ENCODE data around the gene AGO4.
A peak's percentile ranks its signal among the peaks of the same experiment; 100 is the strongest.

AGO4 gene

DNA sequence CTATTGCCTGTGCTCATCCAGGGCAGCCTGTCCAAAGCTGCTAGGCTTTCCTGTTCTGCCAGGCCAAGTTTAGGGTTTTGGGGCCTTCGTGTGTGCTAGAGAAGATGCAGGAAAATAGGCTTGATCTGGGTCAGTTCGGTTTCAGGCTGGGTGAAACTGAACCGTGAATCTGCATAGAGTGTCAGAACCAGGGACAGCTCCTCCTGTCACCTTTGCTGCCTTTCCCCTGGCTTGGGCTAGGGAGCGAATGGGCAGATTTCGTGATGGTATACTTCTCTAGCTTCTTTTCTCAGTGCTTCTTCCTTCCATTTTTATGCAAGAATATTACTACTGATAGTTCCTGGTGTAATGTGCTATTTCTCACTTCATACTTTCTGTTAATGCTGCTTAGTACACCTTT is 69.2 kb downstream of the AGO4 start:
- POLR2A ChIA-PET = no interaction called here
- no peak for DNase-seq (ENCODE audit: extremely low spot score)
- no peak for TF ChIP-seq L3MBTL2 (conservative IDR thresholded peaks at IDR 0.05)
- no peak for TF ChIP-seq CTBP1 (IDR thresholded peaks at IDR 0.05; ENCODE audit: borderline replicate concordance)
- TF ChIP-seq ZNF384 (IDR thresholded peaks at IDR 0.05) = no peak
- CTCF ChIA-PET = no interaction called here

DNA sequence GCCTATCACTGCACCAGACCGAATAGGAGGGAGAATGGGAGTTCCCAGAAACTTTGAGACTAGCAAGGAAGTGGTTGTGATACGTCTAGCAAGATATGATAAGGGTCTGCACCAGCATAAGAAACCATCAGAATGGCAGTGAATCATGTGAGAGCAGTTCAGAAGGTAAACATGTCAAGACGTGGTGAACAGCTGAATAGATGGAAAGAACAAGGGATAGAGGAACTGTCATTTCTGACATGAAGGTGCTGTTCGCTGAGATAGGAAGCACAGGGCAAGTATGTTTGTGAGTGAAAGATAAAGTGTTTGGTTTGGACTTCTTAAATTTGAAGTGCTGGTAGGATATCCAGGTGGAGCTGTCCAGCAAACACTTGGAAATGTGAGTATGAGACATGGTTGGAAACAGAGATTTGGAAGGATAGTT is 74.0 kb downstream of the AGO4 start:
- no peak for DNase-seq (ENCODE audit: extremely low spot score)
- ChIA-PET POLR2A (interaction anchor here (1.1 kb wide), 1 partner anchor 49 kb away, joined by 5 read pairs; the partner anchor contains the start of gene AGO3), CTCF (interaction anchor here (1.4 kb wide), 1 partner anchor 9 kb away, joined by 6 read pairs; no protein-coding TSS in a partner anchor)
- TF ChIP-seq ARNT (IDR thresholded peaks at IDR 0.05) = no peak
- no peak for TF ChIP-seq TARDBP (IDR thresholded peaks at IDR 0.05)
- no peak for TF ChIP-seq CTBP1 (IDR thresholded peaks at IDR 0.05; ENCODE audit: borderline replicate concordance)
- TF ChIP-seq, protein P1, sequence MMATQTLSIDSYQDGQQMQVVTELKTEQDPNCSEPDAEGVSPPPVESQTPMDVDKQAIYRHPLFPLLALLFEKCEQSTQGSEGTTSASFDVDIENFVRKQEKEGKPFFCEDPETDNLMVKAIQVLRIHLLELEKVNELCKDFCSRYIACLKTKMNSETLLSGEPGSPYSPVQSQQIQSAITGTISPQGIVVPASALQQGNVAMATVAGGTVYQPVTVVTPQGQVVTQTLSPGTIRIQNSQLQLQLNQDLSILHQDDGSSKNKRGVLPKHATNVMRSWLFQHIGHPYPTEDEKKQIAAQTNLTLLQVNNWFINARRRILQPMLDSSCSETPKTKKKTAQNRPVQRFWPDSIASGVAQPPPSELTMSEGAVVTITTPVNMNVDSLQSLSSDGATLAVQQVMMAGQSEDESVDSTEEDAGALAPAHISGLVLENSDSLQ (IDR thresholded peaks at IDR 0.05) = no peak
- no peak for TF ChIP-seq ELF4 (IDR thresholded peaks at IDR 0.05)
- no peak for TF ChIP-seq SP1 (IDR thresholded peaks at IDR 0.05)
- no peak for TF ChIP-seq FOXA1 (IDR thresholded peaks at IDR 0.05)
- no peak for TF ChIP-seq SUZ12 (IDR thresholded peaks at IDR 0.05)
- no peak for TF ChIP-seq FOXK2 (IDR thresholded peaks at IDR 0.05)
- no peak for TF ChIP-seq ZNF384 (IDR thresholded peaks at IDR 0.05)
- TF ChIP-seq LEF1 (IDR thresholded peaks at IDR 0.05; ENCODE audit: borderline replicate concordance) = no peak
- no peak for TF ChIP-seq BHLHE40 (IDR thresholded peaks at IDR 0.05; ENCODE audit: borderline replicate concordance)

DNA sequence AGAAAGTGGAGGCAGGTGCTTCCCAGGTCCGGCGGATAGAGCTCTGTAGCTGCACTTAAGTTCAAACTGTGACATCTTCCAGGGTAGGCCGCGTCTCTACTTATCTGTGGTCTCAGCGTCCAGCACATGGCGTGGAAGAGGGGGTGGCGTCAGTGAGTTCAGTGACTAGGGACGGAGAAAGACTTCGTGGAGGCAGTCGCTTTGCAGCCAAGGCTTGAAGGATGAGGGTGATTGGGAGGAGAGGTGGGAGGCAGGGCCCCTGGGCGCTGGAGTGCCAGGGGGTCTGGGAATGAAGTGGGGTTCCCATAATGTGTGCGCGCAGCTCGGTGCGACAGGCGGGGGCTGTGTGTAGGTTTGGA is 74.7 kb downstream of the AGO4 start:
- no peak for DNase-seq (ENCODE audit: extremely low spot score)
- CTCF ChIA-PET = interaction anchor here (0.6 to 1.4 kb wide), 2 partner anchors 10 to 190 kb away, joined by 3 to 6 read pairs; no protein-coding TSS in a partner anchor
- TF ChIP-seq FOXM1 (IDR thresholded peaks at IDR 0.05; ENCODE audit: borderline replicate concordance) = no peak
- POLR2A ChIA-PET = interaction anchor here (0.6 to 1.6 kb wide), 6 partner anchors 9 to 203 kb away, joined by 3 to 10 read pairs (median 4); partner anchors contain the start of genes AGO3 and CLSPN

DNA sequence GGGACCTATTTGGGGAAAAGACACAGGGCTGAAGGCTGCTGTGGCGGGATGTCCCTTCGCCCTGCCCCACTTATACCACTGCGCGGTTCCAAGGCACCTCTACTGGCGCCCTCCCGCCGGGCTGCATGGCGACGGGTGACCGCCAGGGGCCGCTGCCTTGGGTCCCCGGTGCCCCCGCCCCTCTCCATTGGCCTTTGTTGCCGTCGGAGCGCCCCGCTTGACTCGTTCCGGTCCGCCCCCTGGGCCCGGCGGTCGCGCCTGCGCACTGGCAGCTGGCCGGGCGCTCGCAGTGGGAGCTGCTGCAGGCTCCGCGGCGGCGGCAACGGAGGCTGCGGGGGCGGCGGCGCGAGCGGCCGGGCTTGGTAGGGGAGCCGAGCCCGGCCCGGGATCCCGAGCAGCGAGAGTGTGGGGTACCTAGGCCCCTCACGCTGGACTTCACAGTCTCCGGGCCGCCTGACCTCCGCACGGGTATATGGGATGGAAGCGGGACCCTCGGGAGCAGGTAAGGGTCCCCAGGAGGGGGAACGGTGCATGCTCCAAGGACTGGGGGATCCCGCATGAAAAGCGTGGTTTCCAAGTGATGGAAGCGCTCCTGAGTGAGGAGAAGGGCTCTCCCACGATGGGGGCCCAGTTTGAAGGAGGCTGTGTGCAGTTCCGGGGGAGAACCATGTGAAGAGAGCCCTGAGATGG is 75.3 kb downstream of the AGO4 start, which contains the start of gene AGO1:
Gene AGO1 (plus strand): TSS at position 265 of the 690 bp plus-strand sequence. CDS start 213 bp downstream, at position 478.
- CTCF ChIA-PET = interaction anchor here (0.6 to 0.7 kb wide), 2 partner anchors 23 to 190 kb away, joined by 3 read pairs; no protein-coding TSS in a partner anchor
- TF ChIP-seq ARNT (IDR thresholded peaks at IDR 0.05) (0 out of 2 replicates have a peak, but pooled peaks have one; percentile 26), LEF1 (IDR thresholded peaks at IDR 0.05; ENCODE audit: borderline replicate concordance) (no peak), CTBP1 (IDR thresholded peaks at IDR 0.05; ENCODE audit: borderline replicate concordance) (no peak), FOXM1 (IDR thresholded peaks at IDR 0.05; ENCODE audit: borderline replicate concordance) (no peak), BHLHE40 (IDR thresholded peaks at IDR 0.05; ENCODE audit: borderline replicate concordance) (no peak), NFRKB (IDR thresholded peaks at IDR 0.05) (no peak), TARDBP (IDR thresholded peaks at IDR 0.05) (no peak)
- TF ChIP-seq, protein P1 (IDR thresholded peaks at IDR 0.05) = no peak
- peak; percentile 100 for DNase-seq (ENCODE audit: extremely low spot score)
- POLR2A ChIA-PET = interaction anchor here (0.6 to 1.6 kb wide), 6 partner anchors 9 to 204 kb away, joined by 3 to 10 read pairs (median 3); partner anchors contain the start of genes AGO3 and CLSPN

DNA sequence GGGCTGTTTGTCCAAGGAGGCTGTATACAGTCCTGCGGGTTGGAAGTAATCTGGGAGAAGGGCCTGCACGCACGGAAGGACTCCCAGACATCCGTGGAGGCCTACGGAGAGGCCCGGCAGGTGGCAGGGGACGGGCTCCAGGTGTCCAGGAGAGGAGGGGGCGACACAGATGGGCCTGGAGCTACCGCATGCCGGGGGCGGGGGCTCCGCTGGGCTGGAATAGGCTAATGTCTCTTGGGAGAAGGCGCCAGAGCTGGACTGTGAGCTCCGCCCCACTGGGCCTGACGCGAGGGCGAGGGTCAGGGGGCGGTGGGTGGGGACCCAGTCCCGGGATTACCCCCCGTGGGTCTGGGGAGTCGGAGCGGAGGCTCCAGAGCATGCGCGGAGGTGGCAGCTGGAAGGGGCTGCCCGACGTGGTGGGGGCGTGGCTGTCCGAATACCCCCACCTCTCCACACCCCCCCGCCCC is 75.9 kb downstream of the AGO4 start:
- ChIA-PET CTCF (interaction anchor here (0.7 kb wide), 1 partner anchor 22 kb away, joined by 3 read pairs; no protein-coding TSS in a partner anchor), POLR2A (interaction anchor here (0.7 to 1.6 kb wide), 5 partner anchors 9 to 204 kb away, joined by 3 to 10 read pairs (median 3); partner anchors contain the start of genes AGO3 and CLSPN)
- DNase-seq (ENCODE audit: extremely low spot score) = peak; percentile 66
- TF ChIP-seq LEF1 (IDR thresholded peaks at IDR 0.05; ENCODE audit: borderline replicate concordance) (no peak), SP1 (IDR thresholded peaks at IDR 0.05) (no peak), NFRKB (IDR thresholded peaks at IDR 0.05) (no peak), L3MBTL2 (conservative IDR thresholded peaks at IDR 0.05) (no peak; the same call in 1 of the 2 replicates), ELF4 (IDR thresholded peaks at IDR 0.05) (no peak)

DNA sequence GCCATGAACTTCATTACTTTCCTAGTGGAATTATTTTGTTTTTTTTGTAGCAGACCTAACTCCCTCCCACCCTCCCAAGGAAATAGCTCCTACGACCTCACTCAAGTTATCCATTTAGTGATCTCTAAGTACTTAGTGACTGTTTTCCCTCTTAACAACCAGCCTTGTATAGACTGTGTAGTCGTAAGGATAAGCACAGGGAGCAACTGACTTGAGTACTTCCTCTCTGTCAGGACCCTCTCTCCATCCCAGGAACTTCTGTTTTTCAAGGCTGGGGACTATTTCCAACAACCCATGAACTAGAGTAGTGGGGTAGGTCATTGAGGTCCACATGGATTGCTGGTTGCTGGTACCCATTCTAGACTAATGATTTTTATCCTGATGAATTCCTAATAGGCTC is 77.1 kb downstream of the AGO4 start:
- CTCF ChIA-PET = no interaction called here
- TF ChIP-seq FOXK2 (IDR thresholded peaks at IDR 0.05) (no peak), ELF4 (IDR thresholded peaks at IDR 0.05) (no peak), LEF1 (IDR thresholded peaks at IDR 0.05; ENCODE audit: borderline replicate concordance) (no peak), TARDBP (IDR thresholded peaks at IDR 0.05) (no peak), L3MBTL2 (conservative IDR thresholded peaks at IDR 0.05) (no peak), FOXA1 (IDR thresholded peaks at IDR 0.05) (no peak), ZNF384 (IDR thresholded peaks at IDR 0.05) (no peak), CTBP1 (IDR thresholded peaks at IDR 0.05; ENCODE audit: borderline replicate concordance) (no peak), HDGF (IDR thresholded peaks at IDR 0.05; ENCODE audit: borderline replicate concordance) (no peak), ARNT (IDR thresholded peaks at IDR 0.05) (no peak), BHLHE40 (IDR thresholded peaks at IDR 0.05; ENCODE audit: borderline replicate concordance) (no peak), NFRKB (IDR thresholded peaks at IDR 0.05) (no peak), SP1 (IDR thresholded peaks at IDR 0.05) (no peak), FOXM1 (IDR thresholded peaks at IDR 0.05; ENCODE audit: borderline replicate concordance) (no peak)
- TF ChIP-seq, protein P1 (IDR thresholded peaks at IDR 0.05) = no peak
- no peak for DNase-seq (ENCODE audit: extremely low spot score)
- POLR2A ChIA-PET = interaction anchor here (0.7 kb wide), 1 partner anchor 46 kb away, joined by 3 read pairs; the partner anchor contains the start of gene AGO3
